ENCODE results near the gene CTXN1.

DNA sequence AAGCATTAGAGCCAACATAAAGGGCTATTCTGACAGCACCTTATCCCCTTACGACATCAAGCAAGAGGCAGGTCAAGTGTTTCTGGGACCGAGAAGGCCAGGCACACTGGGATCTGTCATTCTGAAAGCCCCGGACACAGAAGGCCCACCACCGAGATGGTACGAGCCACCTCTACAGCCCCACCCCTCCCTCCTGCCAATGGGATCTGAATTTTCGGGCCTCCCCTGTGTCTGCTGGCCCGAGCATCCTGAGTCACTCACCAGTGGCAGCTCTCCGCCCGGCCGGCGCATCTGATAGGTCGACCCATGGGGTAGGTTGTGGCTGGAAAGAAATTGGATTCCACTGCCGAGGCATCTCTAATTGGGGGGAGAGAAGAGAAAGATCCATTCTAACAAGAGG is 14.9 kb upstream of the CTXN1 start:
- TF ChIP-seq, protein P1, sequence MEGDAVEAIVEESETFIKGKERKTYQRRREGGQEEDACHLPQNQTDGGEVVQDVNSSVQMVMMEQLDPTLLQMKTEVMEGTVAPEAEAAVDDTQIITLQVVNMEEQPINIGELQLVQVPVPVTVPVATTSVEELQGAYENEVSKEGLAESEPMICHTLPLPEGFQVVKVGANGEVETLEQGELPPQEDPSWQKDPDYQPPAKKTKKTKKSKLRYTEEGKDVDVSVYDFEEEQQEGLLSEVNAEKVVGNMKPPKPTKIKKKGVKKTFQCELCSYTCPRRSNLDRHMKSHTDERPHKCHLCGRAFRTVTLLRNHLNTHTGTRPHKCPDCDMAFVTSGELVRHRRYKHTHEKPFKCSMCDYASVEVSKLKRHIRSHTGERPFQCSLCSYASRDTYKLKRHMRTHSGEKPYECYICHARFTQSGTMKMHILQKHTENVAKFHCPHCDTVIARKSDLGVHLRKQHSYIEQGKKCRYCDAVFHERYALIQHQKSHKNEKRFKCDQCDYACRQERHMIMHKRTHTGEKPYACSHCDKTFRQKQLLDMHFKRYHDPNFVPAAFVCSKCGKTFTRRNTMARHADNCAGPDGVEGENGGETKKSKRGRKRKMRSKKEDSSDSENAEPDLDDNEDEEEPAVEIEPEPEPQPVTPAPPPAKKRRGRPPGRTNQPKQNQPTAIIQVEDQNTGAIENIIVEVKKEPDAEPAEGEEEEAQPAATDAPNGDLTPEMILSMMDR (conservative IDR thresholded peaks at IDR 0.05; ENCODE audit: low read length) = no peak
- no peak for TF ChIP-seq EZH2phosphoT487 (IDR thresholded peaks at IDR 0.05; ENCODE audit: borderline replicate concordance, low read depth, low read length)

Measured in OCI-LY7 (cell line).